ENCODE measurements around the gene NCR2. TPM values are rescaled to one million over a fixed set of nuclear protein-coding genes. Genes with fewer than 3 reads are reported as not detected.

The NCR2 gene
- total and polyA plus RNA-seq, 7 donors: not detected

DNA sequence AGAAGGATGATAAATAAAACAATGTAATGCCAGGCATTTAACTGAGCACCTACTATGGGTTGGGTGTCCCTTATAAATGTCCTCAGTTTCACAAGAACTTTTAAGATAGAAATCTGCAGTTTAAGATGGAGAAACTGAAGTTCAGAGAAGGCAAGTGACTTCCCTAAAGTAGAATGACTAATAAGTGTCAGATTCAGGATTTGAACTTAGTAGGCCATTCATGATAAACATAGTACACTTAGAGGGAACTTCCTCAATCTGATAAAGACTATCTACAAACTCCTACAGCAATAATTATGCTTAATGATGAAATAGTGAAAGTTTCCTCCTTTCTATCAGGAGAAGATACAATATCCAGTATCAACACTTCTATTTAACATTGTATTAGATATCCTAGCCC is 43.9 kb downstream of the NCR2 start:
- H3K27me3 ChIP-seq (ENCODE audit: insufficient read depth in 3 of 3, low read length in 2 of 3): peaks cover 0 to 60% (median 20%) of the 10 kb centered on the region in 3 donors
- DNase-seq (no peak), ATAC-seq (no peak)
- no peak overlapping the region for H3K4me3 ChIP-seq
- H3K36me3 ChIP-seq (ENCODE audit: insufficient read depth in 1 of 2, low read depth in 1 of 2): no peaks in the 10 kb centered on the region
- peaks cover 1% of the 10 kb centered on the region for H3K4me1 ChIP-seq
- no peaks in the 10 kb centered on the region for H3K9me3 ChIP-seq
- intact Hi-C loops (cut with DNase I): loop anchor here in 1 of 2 donors (5.0 kb wide), 1 partner anchor 203 kb away; no protein-coding TSS in a partner anchor
- TF ChIP-seq, protein P1, sequence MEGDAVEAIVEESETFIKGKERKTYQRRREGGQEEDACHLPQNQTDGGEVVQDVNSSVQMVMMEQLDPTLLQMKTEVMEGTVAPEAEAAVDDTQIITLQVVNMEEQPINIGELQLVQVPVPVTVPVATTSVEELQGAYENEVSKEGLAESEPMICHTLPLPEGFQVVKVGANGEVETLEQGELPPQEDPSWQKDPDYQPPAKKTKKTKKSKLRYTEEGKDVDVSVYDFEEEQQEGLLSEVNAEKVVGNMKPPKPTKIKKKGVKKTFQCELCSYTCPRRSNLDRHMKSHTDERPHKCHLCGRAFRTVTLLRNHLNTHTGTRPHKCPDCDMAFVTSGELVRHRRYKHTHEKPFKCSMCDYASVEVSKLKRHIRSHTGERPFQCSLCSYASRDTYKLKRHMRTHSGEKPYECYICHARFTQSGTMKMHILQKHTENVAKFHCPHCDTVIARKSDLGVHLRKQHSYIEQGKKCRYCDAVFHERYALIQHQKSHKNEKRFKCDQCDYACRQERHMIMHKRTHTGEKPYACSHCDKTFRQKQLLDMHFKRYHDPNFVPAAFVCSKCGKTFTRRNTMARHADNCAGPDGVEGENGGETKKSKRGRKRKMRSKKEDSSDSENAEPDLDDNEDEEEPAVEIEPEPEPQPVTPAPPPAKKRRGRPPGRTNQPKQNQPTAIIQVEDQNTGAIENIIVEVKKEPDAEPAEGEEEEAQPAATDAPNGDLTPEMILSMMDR (IDR thresholded peaks at IDR 0.05): no peak
- no peak overlapping the region for H3K27ac ChIP-seq

DNA sequence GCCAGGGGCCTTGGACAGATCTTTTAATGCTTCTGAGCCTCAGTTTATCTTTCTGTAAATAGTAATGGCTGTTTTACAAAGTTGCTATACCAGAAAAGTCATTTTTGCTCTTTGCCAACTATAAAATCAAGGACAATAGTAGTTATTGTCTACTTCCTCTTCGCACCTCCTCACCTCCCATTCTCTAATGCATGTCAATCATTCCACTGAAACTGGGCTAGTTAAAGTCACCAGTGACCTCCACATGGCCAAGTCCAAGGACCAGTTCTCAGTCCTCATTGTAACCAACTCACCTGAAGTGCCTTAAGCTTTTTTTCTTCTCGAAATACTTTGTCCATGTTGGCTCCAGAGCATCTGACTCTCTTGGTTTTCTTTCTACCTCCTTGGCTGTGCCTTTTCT is 51.2 kb downstream of the NCR2 start:
- Histone ChIP-seq H3K4me3 (no peak overlapping the region), H3K9me3 (no peaks in the 10 kb centered on the region), H3K36me3 (ENCODE audit: insufficient read depth in 1 of 2, low read depth in 1 of 2) (no peaks in the 10 kb centered on the region), H3K27me3 (ENCODE audit: insufficient read depth in 3 of 3, low read length in 2 of 3) (peaks cover 5 to 36% (median 6%) of the 10 kb centered on the region in 3 donors), H3K27ac (no peak overlapping the region), H3K4me1 (no peaks in the 10 kb centered on the region)
- intact Hi-C loops (cut with DNase I): no loop called here
- no peak for ATAC-seq
- 59 to 85% (median 72%) methylated on average over 2 of the region's 2 CpGs for WGBS, 3 donors
- no peak for DNase-seq
- TF ChIP-seq, protein P1 (IDR thresholded peaks at IDR 0.05): no peak

DNA sequence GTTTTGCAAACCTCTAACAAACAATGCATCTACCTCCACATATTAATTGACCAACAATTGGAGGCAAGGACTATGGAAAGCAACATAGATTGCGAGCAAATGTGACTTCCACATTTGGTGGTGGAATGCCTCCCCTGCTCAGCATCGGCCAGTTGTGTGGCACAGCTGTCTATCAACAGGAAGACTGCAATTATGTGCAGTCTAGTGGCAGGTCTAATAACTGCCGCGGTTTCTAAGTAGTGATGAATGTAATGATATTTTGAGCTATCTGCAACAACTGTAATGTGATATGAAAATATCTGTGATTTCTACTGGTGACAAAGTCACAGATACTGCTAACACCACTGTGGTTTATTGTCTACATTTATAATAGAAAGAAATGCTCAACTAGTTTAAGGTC is 56.8 kb downstream of the NCR2 start:
- Histone ChIP-seq H3K4me1 (no peaks in the 10 kb centered on the region), H3K4me3 (no peak overlapping the region), H3K36me3 (ENCODE audit: insufficient read depth in 1 of 2, low read depth in 1 of 2) (no peaks in the 10 kb centered on the region), H3K9me3 (peaks cover 8% of the 10 kb centered on the region), H3K27me3 (ENCODE audit: insufficient read depth in 3 of 3, low read length in 2 of 3) (peaks cover 0 to 39% (median 6%) of the 10 kb centered on the region in 3 donors), H3K27ac (no peak overlapping the region)
- intact Hi-C loops (cut with DNase I): no loop called here
- TF ChIP-seq, protein P1 (IDR thresholded peaks at IDR 0.05): no peak
- ATAC-seq (no peak), DNase-seq (no peak)
- WGBS, 3 donors: 66 to 68% (median 67%) methylated on average over 4 of the region's 4 CpGs

DNA sequence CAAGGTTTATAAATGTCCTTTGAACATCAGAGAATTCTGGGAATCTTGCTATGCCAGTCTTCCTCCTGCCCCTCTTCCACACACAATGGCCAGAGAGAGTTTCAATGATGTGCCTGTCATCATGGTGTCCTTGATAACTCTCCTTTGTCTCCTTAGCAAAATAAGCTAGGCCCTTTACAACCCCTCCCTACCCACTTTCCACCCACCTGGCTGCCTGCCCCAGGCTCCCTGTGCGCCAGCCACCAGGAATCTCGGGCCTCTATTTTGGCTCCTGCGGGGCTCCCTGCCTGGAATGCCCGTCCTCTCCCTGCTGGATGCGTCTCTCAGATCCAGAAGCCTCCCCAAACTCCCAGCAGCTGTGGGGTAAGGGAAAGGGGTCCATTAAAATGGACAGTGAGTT is 60.9 kb downstream of the NCR2 start:
- WGBS, 3 donors: 42 to 52% (median 48%) methylated on average over 5 of the region's 5 CpGs
- no peak overlapping the region for H3K27ac ChIP-seq
- H3K36me3 ChIP-seq (ENCODE audit: insufficient read depth in 1 of 2, low read depth in 1 of 2): no peaks in the 10 kb centered on the region
- intact Hi-C loops (cut with DNase I): no loop called here
- DNase-seq: no peak
- H3K27me3 ChIP-seq (ENCODE audit: insufficient read depth in 3 of 3, low read length in 2 of 3): peaks cover 0 to 22% (median 0%) of the 10 kb centered on the region in 3 donors
- no peaks in the 10 kb centered on the region for H3K4me1 ChIP-seq
- TF ChIP-seq, protein P1 (IDR thresholded peaks at IDR 0.05): no peak
- no peak for ATAC-seq
- peaks cover 8% of the 10 kb centered on the region for H3K9me3 ChIP-seq
- H3K4me3 ChIP-seq: no peak overlapping the region

DNA sequence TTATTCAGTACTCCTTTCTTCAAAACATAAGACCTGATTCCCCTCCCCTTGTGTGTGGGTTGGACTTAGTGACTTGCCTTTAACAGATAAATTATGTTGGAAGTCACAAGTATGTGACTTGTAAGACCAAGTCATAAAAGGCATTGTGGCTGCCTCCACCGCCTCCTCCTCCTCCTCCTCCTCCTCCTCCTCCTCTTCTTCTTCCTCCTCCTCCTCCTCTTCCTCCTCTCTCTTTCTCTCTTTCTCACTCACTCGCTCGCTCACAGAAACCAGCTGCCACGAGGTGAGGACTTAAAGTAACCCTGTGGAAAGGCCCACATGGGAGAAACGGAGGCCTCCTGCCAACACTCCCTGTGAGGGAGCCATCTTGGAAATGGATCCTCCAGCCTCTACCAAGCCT is 64.0 kb downstream of the NCR2 start:
- TF ChIP-seq, protein P1 (IDR thresholded peaks at IDR 0.05): no peak
- 45 to 66% (median 58%) methylated on average over 5 of the region's 5 CpGs for WGBS, 3 donors
- intact Hi-C loops (cut with DNase I): no loop called here
- ATAC-seq (no peak), DNase-seq (no peak)
- no peak overlapping the region for H3K27ac ChIP-seq
- no peaks in the 10 kb centered on the region for H3K4me1 ChIP-seq
- no peaks in the 10 kb centered on the region for H3K36me3 ChIP-seq (ENCODE audit: insufficient read depth in 1 of 2, low read depth in 1 of 2)
- H3K4me3 ChIP-seq: no peak overlapping the region
- H3K27me3 ChIP-seq (ENCODE audit: insufficient read depth in 3 of 3, low read length in 2 of 3): peaks cover 0 to 14% (median 0%) of the 10 kb centered on the region in 3 donors
- H3K9me3 ChIP-seq: peaks cover 8% of the 10 kb centered on the region
